Renal cortex interstitium (tissue), 11 donors: ENCODE measurements around the gene BYSL. TPM values are rescaled to one million over a fixed set of nuclear protein-coding genes. Genes with fewer than 3 reads are reported as not detected.
"Not testable (repeated sequence)": the region's sequence is repeated elsewhere in the genome, so short reads cannot be mapped to it uniquely, and the experiment has no call there.

Experiments
- DNase-seq, 11 donors: peaks; one replicate each; pipeline ENCODE4 v3.0.0-alpha.2; 2013; ENCODE audit warnings: low read depth in 9 of 11, low spot score in 4 of 11; ENCODE audit errors: extremely low read depth in 1 of 11
- polyA plus RNA-seq, 3 donors: library from polyadenylated mRNA; unstranded; fragments of 120-200 nt; gene quantifications; one replicate each; pipeline ENCODE4 v1.2.1, GENCODE V29; 2013; ENCODE audit not compliant: insufficient read length in 3 of 3

Gene BYSL
- polyA plus RNA-seq, 3 donors, result 23.8 to 32.6 (median 29.4) TPM

- no peak for DNase-seq
Observed at GRCh38 chr6:41938590-41939175, 17.4 kb downstream of the BYSL start.

DNA sequence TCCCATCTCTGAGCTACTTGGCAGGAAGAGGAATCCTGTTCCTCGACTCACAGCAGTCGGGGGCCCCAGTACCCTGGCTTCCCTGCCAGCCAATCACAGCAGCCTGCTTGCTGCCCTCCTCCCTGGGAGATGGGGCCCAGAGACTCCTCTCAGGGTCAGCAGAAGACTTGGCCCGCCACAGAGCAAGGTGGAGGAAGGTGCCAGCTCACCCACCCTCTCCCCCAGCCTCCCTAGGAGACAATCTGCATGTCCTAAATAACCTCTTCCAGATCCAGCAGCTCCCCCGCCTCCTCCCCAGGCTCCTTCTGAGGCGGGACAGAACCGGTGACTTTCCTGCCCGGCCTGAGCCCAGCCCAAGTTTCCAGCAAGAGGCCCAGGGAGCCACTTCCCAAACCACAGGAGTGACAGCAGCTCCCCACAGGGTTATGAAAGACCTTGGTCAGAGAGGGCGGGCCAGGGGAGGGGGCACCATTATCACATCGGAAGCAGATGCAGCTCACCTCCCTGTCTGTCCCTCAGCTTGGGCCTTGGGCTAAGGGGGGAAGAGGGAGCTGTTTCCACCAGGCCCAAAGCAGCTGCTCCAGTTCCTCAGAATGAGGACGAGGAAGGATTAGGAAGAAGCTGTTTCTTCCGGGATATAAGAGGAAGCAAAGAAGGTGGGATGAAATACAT is 18.0 kb downstream of the BYSL start:
- no peak for DNase-seq

DNA sequence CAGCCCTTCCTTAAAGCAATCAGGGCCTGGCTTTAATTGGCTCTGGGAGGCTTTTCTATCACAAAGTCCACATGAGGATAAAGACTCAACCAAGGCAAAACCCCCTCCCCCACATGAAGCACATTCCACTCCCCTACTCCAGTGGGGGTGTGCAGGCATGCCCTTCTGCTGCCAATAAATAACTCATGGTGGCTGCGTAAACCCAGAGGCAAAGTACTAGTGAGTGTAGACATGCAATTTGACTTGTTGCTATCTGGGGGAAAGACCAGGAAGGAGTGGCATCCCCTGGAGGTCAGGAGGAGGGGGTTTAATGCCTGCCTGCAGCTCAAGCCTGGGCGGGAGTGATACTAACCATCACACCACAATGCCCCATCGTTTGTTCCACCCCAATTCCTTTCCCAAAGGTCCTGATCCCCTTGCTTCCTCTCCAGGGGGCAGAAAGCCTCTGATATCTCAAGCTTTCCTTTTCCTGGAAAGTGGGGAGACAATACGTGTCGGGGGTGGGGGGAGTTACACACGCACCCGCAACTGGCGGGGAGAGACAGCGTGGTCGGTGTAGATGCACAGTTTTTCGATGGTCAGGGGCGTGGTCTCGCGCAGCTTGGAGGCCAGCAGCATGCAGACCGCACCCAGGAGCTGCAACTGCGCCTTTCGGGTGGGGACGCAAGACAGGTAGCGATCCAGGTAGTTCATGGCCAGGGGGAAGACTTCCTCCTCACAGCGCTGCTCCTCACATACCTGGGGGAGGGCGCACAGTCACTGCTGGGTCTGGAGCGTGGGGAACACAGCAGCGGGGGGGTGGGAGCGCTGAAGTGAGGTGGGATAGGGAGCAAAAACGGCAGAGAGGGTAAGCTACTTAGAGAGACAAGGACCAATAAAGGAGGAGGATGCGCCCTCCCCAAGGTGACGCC is 18.8 kb downstream of the BYSL start:
- DNase-seq, result peak in 2 of 11 donors; percentile 19 to 67

DNA sequence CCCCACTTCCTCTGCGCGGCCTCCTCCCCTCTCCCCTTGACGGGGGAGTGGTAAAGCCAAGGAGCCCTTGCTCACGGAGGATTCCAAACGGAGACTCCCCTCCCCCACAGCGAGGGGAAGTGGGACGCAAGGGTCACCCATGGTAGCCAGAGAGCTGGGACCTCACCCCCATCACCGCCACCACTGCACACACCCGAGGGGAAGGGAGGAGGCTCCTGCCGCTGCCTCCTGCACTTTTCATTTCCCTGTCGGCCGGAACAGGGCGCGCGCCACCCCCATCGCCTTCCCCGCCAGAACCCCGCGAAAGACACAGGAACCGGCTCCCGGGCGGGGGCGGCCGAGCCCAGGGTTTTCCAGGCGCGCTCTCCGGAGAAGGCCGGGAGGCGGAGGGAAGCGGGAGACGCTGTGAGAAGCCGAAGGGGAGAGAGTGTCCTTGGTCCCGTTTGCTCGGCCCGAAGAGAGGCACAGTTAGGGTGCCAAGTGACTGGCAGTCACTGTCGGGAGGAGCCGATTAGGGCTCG is 19.5 kb downstream of the BYSL start:
- peak in 1 of 11 donors; percentile 15 for DNase-seq

DNA sequence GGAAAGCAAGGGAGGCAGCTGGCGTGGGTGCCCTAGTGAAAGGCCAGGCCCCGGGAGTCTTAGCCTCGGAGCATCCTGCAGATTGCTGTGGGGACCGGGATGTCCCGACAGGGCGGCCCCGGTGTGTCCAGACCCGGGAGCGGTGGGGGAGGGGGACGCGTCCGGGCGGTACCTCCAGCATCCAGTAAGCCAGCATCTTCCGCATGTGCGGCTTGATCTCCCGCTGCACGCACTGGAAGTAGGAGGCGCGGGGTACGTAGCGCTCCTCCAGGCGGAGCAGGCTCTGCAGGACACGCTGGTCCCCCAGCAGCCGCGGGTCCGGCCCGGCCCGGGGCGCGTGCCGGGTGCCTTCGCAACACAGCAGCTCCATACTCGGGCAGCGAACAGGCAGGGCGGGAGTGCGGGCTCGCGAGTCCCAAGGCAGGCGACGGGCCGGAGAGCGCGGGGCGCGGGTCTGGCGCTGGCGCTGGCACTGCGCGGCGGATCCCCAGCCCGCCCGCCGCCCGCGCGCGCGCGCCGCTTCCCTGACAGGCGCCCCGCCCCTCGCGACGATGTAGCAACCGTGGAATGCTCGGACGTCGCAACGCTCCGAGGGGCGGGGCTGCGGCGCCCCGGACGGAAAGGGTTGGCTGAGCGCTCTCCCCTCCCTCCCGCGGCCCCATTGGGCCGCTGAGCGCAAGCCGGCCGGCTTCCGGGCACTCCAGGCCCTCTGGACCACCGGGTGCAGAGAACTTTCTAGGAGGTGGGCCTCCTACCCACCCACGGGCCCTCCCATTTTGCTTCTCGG is 20.2 kb downstream of the BYSL start, which contains the start of gene CCND3:
CCND3 (minus strand) TSS at position 529 of the 787 bp plus-strand sequence; CDS start at position 370, 159 bp downstream.
- peak; percentile 67 to 89 (median 83) for DNase-seq

- DNase-seq, result peak in 1 of 11 donors; percentile 43
Observed at GRCh38 chr6:41942067-41942851, 21.0 kb downstream of the BYSL start.

- not testable (repeated sequence) for DNase-seq
Observed at GRCh38 chr6:41942882-41943281, 21.6 kb downstream of the BYSL start.

DNA sequence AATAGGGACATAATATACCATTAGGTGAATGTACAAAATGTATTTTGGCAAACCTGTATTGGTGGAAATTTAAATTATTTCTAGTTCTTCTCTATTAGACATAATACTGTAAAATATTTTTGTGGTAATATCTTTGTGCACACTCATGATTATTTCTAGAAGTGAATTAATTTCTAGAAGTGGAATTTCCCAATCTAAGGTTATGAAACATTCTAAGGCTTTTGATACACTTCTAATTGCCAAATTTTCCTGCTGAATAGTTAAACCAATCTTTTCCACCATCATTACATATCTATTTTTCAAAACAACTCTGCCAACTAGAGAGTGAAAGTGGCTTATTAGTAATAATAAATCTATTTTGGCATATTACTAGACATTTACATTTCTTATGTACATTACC is 22.2 kb downstream of the BYSL start:
- no peak for DNase-seq

DNA sequence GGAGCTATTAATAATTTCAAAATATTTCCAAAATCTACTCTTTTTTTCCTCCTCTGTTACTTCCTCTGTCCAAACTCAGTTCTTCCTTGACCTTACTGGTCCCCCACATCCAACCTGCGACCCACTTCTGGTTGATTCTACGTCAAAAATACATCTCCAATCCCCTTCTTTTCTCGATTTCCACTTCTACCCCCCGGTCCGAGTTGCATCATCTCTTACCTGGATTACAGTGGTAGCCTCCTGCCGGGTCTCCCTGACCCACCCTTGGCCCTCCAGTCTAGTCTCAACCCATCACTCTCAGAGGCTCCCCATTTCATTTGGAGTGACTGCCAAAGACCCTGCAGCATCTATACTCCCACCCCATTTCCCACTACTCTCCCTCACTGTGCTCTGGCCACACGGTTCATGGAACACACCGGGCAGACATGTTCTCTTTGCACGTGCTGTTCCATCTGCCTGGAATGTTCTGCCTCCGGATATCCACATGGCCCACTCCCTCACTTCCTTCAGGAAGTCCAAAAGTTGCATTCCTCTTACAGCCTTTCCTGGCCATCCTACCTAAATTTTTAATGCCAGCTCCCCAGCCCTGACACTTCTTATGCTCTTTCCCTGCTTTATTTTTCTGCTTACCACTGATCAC is 26.4 kb downstream of the BYSL start:
- no peak for DNase-seq

DNA sequence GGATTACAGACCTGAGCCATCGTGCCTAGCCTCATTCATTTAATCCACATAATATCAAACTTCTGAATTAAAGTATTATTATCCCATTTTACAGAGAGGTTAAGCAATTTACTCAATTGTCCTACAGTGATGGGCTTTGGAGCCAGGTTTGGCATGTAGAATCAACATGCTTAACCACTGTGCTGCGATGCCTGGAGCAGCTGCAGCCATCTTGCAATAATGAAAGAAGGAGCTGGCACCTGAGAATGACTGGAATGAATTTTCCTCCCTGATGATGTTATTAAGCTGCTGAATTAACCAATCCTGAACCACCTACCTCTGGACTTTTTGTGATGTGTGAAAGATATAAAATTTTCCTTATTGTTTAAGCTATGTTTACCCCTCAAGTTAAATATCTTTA is 33.4 kb downstream of the BYSL start:
- DNase-seq, result no peak

DNA sequence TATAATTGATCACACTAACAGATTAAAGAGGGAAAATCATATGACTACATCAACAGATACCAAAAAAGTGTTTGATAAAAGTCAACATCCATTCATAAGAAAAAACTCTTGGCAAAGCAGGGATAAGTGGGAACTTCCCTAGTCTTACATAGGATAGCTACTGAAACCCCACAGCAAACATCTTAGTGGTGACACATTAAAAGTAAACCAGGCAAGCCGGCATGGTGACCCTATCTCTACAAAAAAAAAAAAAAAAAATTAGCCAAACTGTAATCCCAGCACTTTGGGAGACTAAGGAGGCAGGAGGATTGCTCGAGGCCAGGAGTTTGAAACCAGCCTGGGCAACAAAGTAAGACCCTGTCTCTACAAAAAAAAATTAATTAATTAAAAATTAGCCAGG is 34.1 kb downstream of the BYSL start:
- no peak for DNase-seq

- DNase-seq, result no peak
Observed at GRCh38 chr6:41957117-41957516, 35.8 kb downstream of the BYSL start.

DNA sequence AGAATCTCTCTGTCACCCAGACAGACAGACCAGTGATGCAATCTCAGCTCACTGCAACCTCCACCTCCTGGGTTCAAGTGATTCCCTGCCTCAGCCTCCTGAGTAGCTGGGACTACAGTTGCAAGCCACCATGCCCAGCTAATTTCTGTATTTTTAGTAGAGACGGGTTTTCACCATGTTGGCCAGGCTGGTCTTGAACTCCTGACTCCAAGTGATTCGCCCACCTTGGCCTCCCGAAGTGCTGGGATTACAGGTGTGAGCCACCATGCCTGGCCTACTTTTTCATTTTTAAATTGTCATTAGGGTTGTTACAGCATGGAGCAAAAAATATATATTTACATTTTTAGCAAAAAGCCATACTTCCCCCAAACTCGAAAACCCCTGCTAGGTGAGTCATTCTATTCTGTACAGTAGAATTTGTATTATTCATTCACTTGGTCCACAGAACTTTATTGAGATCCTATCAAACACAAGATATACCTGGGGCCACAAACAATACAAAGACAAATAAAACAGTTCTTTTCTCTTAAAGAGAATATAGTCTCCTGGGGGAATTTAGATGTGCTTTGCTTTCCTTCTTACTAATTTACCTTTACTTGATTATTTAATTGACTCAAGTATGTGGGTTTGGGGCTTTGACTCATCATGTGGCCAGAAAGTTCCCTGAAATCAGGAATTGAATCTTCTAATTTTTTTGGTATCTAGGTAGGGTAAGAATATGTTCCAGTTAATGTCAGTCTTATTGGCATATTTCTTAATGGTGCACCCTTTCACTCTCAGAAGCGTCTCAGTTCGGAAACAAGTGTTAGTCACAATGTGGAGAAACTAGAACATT is 36.9 kb downstream of the BYSL start:
- no peak for DNase-seq

DNA sequence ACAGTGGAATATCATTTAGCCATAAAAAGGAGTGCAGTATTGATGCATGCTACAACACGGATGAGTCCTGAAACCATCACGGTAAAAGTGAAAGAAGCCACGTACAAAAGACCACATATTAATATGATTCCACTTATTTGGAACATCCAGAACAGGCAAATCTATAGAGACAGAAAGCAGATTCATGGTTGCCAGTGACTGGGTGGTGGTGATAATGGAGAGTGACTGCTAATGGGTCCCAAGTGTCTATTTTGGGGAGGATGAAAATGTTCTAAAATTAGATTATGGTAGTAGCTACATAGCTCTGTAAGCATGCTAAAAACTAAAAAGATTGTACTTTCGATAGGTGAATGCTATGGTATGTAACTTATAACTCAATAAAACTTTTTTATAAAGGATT is 38.7 kb downstream of the BYSL start:
- DNase-seq, result no peak

DNA sequence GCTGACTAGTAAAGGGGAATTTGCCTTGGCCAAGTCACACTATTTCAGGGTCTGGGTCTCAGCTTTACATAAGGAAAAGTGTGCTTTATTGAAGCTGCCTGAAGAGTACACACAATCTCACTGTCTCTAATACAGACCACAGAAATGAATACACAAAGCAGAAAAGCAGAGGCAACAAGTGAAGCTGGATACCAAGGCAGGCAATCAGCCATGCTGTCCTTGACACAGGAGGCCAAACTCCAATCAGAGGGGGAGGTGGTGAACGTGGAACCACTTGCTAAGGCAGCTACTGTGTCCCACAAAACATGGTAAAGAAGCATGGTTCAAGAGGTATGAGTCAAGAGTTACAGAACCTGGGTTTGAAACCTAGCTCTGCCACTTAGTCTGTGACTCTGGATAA is 42.1 kb downstream of the BYSL start:
- DNase-seq, result no peak

GRCh38 chr6:41964201-41964887 is 43.0 kb downstream of the BYSL start:
- no peak for DNase-seq
